Body of pancreas (tissue), 4 donors: Measurements from ENCODE around the gene C2orf72.

ENCODE experiments used
- POLR2A ChIP-seq, 3 donors: fragments of 450-650 bp; IDR thresholded peaks; one replicate each; pipeline ENCODE4 v1.6.1; 2016; ENCODE audit warnings: antibody characterized with exemption in 3 of 3, mild to moderate bottlenecking in 2 of 3
- TF ChIP-seq, protein P1 (sequence below), 7 experiments: fragments of 450-650 bp in 4 of 7; fragments of 200-600 bp in 3 of 7; sonication (generic) in 3 of 7; IDR thresholded peaks; one replicate each; pipeline ENCODE4 v1.5.1; 2016 to 2019; ENCODE audit warnings: antibody characterized with exemption in 7 of 7

GRCh38 chr2:231015478-231015877 lies 21.8 kb upstream of the C2orf72 start:
- TF ChIP-seq, protein P1, sequence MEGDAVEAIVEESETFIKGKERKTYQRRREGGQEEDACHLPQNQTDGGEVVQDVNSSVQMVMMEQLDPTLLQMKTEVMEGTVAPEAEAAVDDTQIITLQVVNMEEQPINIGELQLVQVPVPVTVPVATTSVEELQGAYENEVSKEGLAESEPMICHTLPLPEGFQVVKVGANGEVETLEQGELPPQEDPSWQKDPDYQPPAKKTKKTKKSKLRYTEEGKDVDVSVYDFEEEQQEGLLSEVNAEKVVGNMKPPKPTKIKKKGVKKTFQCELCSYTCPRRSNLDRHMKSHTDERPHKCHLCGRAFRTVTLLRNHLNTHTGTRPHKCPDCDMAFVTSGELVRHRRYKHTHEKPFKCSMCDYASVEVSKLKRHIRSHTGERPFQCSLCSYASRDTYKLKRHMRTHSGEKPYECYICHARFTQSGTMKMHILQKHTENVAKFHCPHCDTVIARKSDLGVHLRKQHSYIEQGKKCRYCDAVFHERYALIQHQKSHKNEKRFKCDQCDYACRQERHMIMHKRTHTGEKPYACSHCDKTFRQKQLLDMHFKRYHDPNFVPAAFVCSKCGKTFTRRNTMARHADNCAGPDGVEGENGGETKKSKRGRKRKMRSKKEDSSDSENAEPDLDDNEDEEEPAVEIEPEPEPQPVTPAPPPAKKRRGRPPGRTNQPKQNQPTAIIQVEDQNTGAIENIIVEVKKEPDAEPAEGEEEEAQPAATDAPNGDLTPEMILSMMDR (IDR thresholded peaks at IDR 0.05): no peak
- TF ChIP-seq POLR2A (IDR thresholded peaks at IDR 0.05): no peak
